BE2C (cell line): ENCODE results near the gene C16orf92.

ENCODE experiments used
- DNase-seq: peaks from one replicate; pipeline ENCODE4 v3.0.0-alpha.2; 2020
- H3K27me3 ChIP-seq: fragments of 250-450 bp; sonication (Bioruptor Pico); 2 replicates; pipeline ENCODE4 v1.5.1; 2020; ENCODE audit warnings: mild to moderate bottlenecking
- H3K36me3 ChIP-seq: fragments of 250-450 bp; sonication (Bioruptor Pico); 2 replicates; pipeline ENCODE4 v1.5.1; 2020; ENCODE audit warnings: mild to moderate bottlenecking
- H3K4me1 ChIP-seq: fragments of 250-450 bp; sonication (Bioruptor Pico); 2 replicates; pipeline ENCODE4 v1.5.1; 2020
- H3K4me3 ChIP-seq: 2 replicates; pipeline ENCODE4 v1.5.1; 2011; ENCODE audit warnings: low read depth, low read length
- H3K9me3 ChIP-seq: fragments of 250-450 bp; sonication (Bioruptor Pico); 2 replicates; pipeline ENCODE4 v1.5.1; 2020
- CTCF ChIP-seq: IDR thresholded peaks from 2 replicates; pipeline ENCODE4 v1.5.1; 2012; ENCODE audit warnings: mild to moderate bottlenecking, low read depth, low read length

The C16orf92 gene

GRCh38 chr16:30065943-30066760, 43.2 kb downstream of the C16orf92 start:
- TF ChIP-seq CTCF = no peak
- H3K36me3 ChIP-seq = peaks cover 55% of the 10 kb centered on the region
- peak overlapping the region; percentile 85 for H3K4me3 ChIP-seq
- no peaks in the 10 kb centered on the region for H3K9me3 ChIP-seq
- no peaks in the 10 kb centered on the region for H3K27me3 ChIP-seq
- peaks cover 6% of the 10 kb centered on the region for H3K4me1 ChIP-seq
- DNase-seq = peak; percentile 32

- no peaks in the 10 kb centered on the region for H3K27me3 ChIP-seq
- no peak for TF ChIP-seq CTCF
- peaks cover 5% of the 10 kb centered on the region; the same call in 1 of the 2 replicates for H3K4me1 ChIP-seq
- DNase-seq = peak; percentile 26
- H3K4me3 ChIP-seq = peak overlapping the region; percentile 85
- H3K36me3 ChIP-seq = peaks cover 63% of the 10 kb centered on the region
- no peaks in the 10 kb centered on the region for H3K9me3 ChIP-seq
Measured at GRCh38 chr16:30066761-30067583, 44.0 kb downstream of the C16orf92 start.

GRCh38 chr16:30067584-30067916, 44.6 kb downstream of the C16orf92 start:
- no peak for TF ChIP-seq CTCF
- DNase-seq = no peak
- Histone ChIP-seq H3K36me3 (peaks cover 69% of the 10 kb centered on the region), H3K4me1 (peaks cover 5% of the 10 kb centered on the region; the same call in 1 of the 2 replicates), H3K9me3 (no peaks in the 10 kb centered on the region), H3K4me3 (peak overlapping the region; percentile 85), H3K27me3 (no peaks in the 10 kb centered on the region)

GRCh38 chr16:30068333-30068732, 45.3 kb downstream of the C16orf92 start:
- Histone ChIP-seq H3K9me3 (no peaks in the 10 kb centered on the region), H3K36me3 (peaks cover 73% of the 10 kb centered on the region), H3K4me1 (peaks cover 5% of the 10 kb centered on the region; the same call in 1 of the 2 replicates), H3K27me3 (no peaks in the 10 kb centered on the region), H3K4me3 (no peak overlapping the region)
- DNase-seq = no peak
- TF ChIP-seq CTCF = no peak

GRCh38 chr16:30068750-30069610, 46.0 kb downstream of the C16orf92 start:
- H3K4me3 ChIP-seq = 0 out of 2 replicates have a peak overlapping the region, but pooled peaks have one; percentile 8
- H3K4me1 ChIP-seq = no peaks in the 10 kb centered on the region
- DNase-seq = peak; percentile 55

More at GRCh38 chr16:30068750-30069610, 46.0 kb downstream of the C16orf92 start:
- TF ChIP-seq CTCF = peak; percentile 64
- Histone ChIP-seq H3K9me3 (no peaks in the 10 kb centered on the region), H3K36me3 (peaks cover 73% of the 10 kb centered on the region), H3K27me3 (no peaks in the 10 kb centered on the region)
